ENCODE data around the gene MRNIP.

- TF ChIP-seq POLR2A (IDR thresholded peaks at IDR 0.05) (no peak), CTCF (IDR thresholded peaks at IDR 0.05) (no peak), POLR2AphosphoS5 (IDR thresholded peaks at IDR 0.05) (no peak)
These were observed 28.5 kb upstream of the MRNIP start for GRCh38 chr5:179887095-179887494.
